Measurements from ENCODE around the gene CDA. TPM values are rescaled to one million over a fixed set of nuclear protein-coding genes. Genes with fewer than 3 reads are reported as not detected.

Gene CDA
- total RNA-seq, 1 donor from 2014 or later = 5.3 TPM

GRCh38 chr1:20611652-20612051 lies 22.8 kb downstream of the CDA start:
- no peak for DNase-seq
- H3K27me3 ChIP-seq (ENCODE audit: low read depth) = peaks cover 3% of the 10 kb centered on the region
- H3K9me3 ChIP-seq = no peaks in the 10 kb centered on the region
- TF ChIP-seq, protein P1, sequence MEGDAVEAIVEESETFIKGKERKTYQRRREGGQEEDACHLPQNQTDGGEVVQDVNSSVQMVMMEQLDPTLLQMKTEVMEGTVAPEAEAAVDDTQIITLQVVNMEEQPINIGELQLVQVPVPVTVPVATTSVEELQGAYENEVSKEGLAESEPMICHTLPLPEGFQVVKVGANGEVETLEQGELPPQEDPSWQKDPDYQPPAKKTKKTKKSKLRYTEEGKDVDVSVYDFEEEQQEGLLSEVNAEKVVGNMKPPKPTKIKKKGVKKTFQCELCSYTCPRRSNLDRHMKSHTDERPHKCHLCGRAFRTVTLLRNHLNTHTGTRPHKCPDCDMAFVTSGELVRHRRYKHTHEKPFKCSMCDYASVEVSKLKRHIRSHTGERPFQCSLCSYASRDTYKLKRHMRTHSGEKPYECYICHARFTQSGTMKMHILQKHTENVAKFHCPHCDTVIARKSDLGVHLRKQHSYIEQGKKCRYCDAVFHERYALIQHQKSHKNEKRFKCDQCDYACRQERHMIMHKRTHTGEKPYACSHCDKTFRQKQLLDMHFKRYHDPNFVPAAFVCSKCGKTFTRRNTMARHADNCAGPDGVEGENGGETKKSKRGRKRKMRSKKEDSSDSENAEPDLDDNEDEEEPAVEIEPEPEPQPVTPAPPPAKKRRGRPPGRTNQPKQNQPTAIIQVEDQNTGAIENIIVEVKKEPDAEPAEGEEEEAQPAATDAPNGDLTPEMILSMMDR (IDR thresholded peaks at IDR 0.05) = no peak
- no peak overlapping the region for H3K4me3 ChIP-seq
- intact Hi-C loops (cut with DNase I) = no loop called here
- no peak overlapping the region for H3K27ac ChIP-seq
- no peak for ATAC-seq
- H3K36me3 ChIP-seq = no peaks in the 10 kb centered on the region
- H3K4me1 ChIP-seq = no peaks in the 10 kb centered on the region

GRCh38 chr1:20612221-20612746 lies 23.4 kb downstream of the CDA start:
- Histone ChIP-seq H3K27ac (no peak overlapping the region), H3K4me3 (no peak overlapping the region), H3K4me1 (no peaks in the 10 kb centered on the region), H3K36me3 (no peaks in the 10 kb centered on the region), H3K9me3 (no peaks in the 10 kb centered on the region), H3K27me3 (ENCODE audit: low read depth) (peaks cover 3% of the 10 kb centered on the region)
- TF ChIP-seq, protein P1 (IDR thresholded peaks at IDR 0.05) = no peak
- ATAC-seq (no peak), DNase-seq (no peak)
- intact Hi-C loops (cut with DNase I) = no loop called here

DNA sequence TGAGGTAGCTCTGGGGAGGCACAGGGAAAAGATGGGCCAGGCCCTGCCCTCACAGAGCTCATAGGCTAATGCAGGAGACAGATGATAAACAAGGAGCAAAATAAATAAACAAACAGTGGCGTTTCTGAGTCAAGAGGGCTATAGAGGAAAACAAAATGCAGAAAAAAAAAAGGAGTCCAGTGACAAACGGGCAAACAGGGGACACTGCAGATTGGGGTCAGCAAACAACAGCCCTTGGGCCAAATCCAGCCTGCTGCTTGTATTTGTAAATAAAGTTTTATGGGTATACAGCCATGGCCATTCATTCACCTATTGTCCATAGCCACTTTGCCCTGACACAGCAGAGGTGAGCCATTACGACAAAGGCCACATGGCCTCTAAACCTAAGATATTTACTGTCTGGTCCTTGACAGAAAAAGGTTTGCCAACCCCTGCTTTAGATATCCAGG lies 25.3 kb downstream of the CDA start:
- TF ChIP-seq, protein P1 (IDR thresholded peaks at IDR 0.05) = no peak
- DNase-seq (no peak), ATAC-seq (no peak)
- Histone ChIP-seq H3K4me3 (no peak overlapping the region), H3K9me3 (no peaks in the 10 kb centered on the region), H3K4me1 (no peaks in the 10 kb centered on the region), H3K36me3 (no peaks in the 10 kb centered on the region), H3K27me3 (ENCODE audit: low read depth) (no peaks in the 10 kb centered on the region), H3K27ac (no peak overlapping the region)
- intact Hi-C loops (cut with DNase I) = no loop called here

GRCh38 chr1:20615946-20616846 lies 27.3 kb downstream of the CDA start:
- H3K9me3 ChIP-seq = no peaks in the 10 kb centered on the region
- intact Hi-C loops (cut with DNase I) = no loop called here
- DNase-seq (no peak), ATAC-seq (no peak)
- no peaks in the 10 kb centered on the region for H3K36me3 ChIP-seq
- H3K27me3 ChIP-seq (ENCODE audit: low read depth) = no peaks in the 10 kb centered on the region
- TF ChIP-seq, protein P1 (IDR thresholded peaks at IDR 0.05) = no peak
- H3K4me1 ChIP-seq = no peaks in the 10 kb centered on the region
- H3K4me3 ChIP-seq = no peak overlapping the region
- no peak overlapping the region for H3K27ac ChIP-seq

DNA sequence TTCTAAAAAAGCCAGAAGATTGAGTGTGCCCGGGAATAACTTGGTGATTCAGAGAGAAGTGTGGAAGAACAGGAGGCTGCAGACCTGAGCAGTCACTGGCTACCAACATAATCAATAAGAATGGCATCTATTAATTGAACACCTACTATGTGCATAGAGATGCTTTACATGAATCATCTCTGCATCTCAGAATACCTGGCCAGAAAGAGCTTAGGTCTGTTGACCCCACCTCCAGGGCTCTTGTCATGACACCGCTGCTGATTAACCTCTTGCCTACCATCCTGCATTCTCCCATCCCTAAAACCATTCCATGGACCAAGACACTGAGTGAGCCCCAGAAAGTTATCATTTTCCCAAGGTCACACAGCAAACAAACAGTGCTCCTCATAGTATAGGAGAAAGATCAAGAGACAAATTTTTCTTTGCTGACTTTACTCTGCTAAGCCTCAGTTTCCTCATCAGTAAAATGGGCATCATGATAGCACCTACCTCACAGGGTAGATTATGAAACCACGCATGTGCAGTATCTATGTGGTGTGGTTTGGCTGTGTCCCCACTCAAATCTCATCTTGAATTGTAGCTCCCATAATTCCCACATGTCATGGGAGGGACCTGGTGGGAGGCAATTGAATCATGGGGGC lies 28.1 kb downstream of the CDA start:
- no peaks in the 10 kb centered on the region for H3K9me3 ChIP-seq
- ATAC-seq (no peak), DNase-seq (no peak)
- no peaks in the 10 kb centered on the region for H3K27me3 ChIP-seq (ENCODE audit: low read depth)
- H3K4me1 ChIP-seq = no peaks in the 10 kb centered on the region
- H3K27ac ChIP-seq = no peak overlapping the region
- no peaks in the 10 kb centered on the region for H3K36me3 ChIP-seq
- intact Hi-C loops (cut with DNase I) = no loop called here
- TF ChIP-seq, protein P1 (IDR thresholded peaks at IDR 0.05) = no peak
- H3K4me3 ChIP-seq = no peak overlapping the region

Data from lower lobe of right lung (tissue), 2 donors.